HCT116 (cell line): ENCODE measurements around the gene RGN. TPM values are rescaled to one million over a fixed set of nuclear protein-coding genes. Genes with fewer than 3 reads are reported as not detected.

Experiments used
- ATAC-seq: fragments of 200-7000 bp; cut with Tn5 transposase; 2 replicates; pipeline ENCODE4 v1.9.1; 2020; ENCODE audit warnings: mild to moderate bottlenecking, moderate library complexity
- BruUV-seq: library from RNA; stranded (reverse); fragments of 400-500 nt; replicated peaks from 2 replicates; lab custom pipeline; 2021; lab: Mats Ljungman, UMichigan
- CTCF ChIA-PET: fragments of 300-600 bp; sonication (Branson Sonifier 250); formaldehyde crosslinking; loops from one replicate; lab custom pipeline; 2021; ENCODE audit warnings: antibody characterized with exemption; lab: Charles Lee
- POLR2A ChIA-PET: fragments of 300-600, 350-600 bp; sonication (Branson Sonifier 250); formaldehyde crosslinking; loops from one replicate; lab custom pipeline; 2021; ENCODE audit warnings: antibody characterized with exemption; lab: Charles Lee
- RAD21 ChIA-PET, 2 experiments: fragments of 300-600 bp; sonication (Branson Sonifier 250); formaldehyde crosslinking; loops; one replicate each; lab custom pipeline; 2023; ENCODE audit warnings: low total read pairs in 2 of 2; ENCODE audit not compliant: uncharacterized antibody in 2 of 2, unreplicated experiment in 2 of 2, low non-redundant PET in 1 of 2; lab: Charles Lee
- DNase-seq: peaks from one replicate; pipeline ENCODE4 v3.0.0-alpha.2; 2010; ENCODE audit warnings: low read depth, low spot score
- H2AFZ ChIP-seq: fragments of 200-600 bp; shearing (Covaris generic), sonication (generic); 2 replicates; pipeline ENCODE4 v1.6.1; 2017; ENCODE audit warnings: low read depth, mixed run types, mixed read lengths, antibody characterized with exemption, low read length; ENCODE audit not compliant: poor library complexity, severe bottlenecking
- H3K27ac ChIP-seq: 2 replicates; pipeline ENCODE4 v1.5.1; 2012; ENCODE audit warnings: low read depth, low read length
- H3K27me3 ChIP-seq: fragments of 200-600 bp; sonication (generic); 2 replicates; pipeline ENCODE4 v1.6.1; 2016; ENCODE audit warnings: mixed run types, low read length, mixed read lengths; ENCODE audit not compliant: insufficient read depth
- H3K36me3 ChIP-seq, 2 experiments: fragments of 200-500 bp in 1 of 2; fragments of 200-600 bp in 1 of 2; sonication (Bioruptor generic) in 1 of 2; sonication (generic) in 1 of 2; 2 replicates each; pipeline versions ENCODE4 v1.5.1 to v1.6.1; 2014 to 2016; ENCODE audit warnings: low read length in 2 of 2, inconsistent platforms in 1 of 2, mixed read lengths in 1 of 2, mixed run types in 1 of 2; ENCODE audit not compliant: insufficient read depth in 2 of 2, control insufficient read depth in 1 of 2
- H3K4me1 ChIP-seq, 2 experiments: fragments of 200-600 bp in 1 of 2; sonication (generic) in 1 of 2; 2 replicates each; pipeline versions ENCODE4 v1.5.1 to v1.6.1; 2012 to 2017; ENCODE audit warnings: low read length in 2 of 2, inconsistent platforms in 1 of 2, mild to moderate bottlenecking in 1 of 2, mixed read lengths in 1 of 2, mixed run types in 1 of 2, moderate library complexity in 1 of 2; ENCODE audit not compliant: insufficient read depth in 2 of 2, control insufficient read depth in 1 of 2
- H3K4me2 ChIP-seq: fragments of 200-600 bp; sonication (generic); 2 replicates; pipeline ENCODE4 v1.6.1; 2017; ENCODE audit warnings: mixed run types, low read length, mixed read lengths
- H3K4me3 ChIP-seq, 2 experiments: fragments of 200-600 bp in 1 of 2; sonication (generic) in 1 of 2; replicated peaks in 1 of 2; 2 replicates each; pipeline ENCODE4 v1.5.1; 2011 to 2016; ENCODE audit warnings: low read length in 2 of 2, control low read depth in 1 of 2, low read depth in 1 of 2, mild to moderate bottlenecking in 1 of 2, mixed read lengths in 1 of 2, mixed run types in 1 of 2
- H3K79me2 ChIP-seq: fragments of 200-600 bp; sonication (generic); 2 replicates; pipeline ENCODE4 v1.6.1; 2017; ENCODE audit warnings: mild to moderate bottlenecking, mixed run types, low read length, moderate library complexity, mixed read lengths; ENCODE audit not compliant: insufficient read depth
- H3K9ac ChIP-seq: fragments of 200-600 bp; sonication (generic); 2 replicates; pipeline ENCODE4 v1.6.1; 2016; ENCODE audit warnings: low read length, mixed read lengths
- H3K9me2 ChIP-seq: fragments of 200-600 bp; sonication (generic), shearing (Covaris generic); 2 replicates; pipeline ENCODE4 v1.6.1; 2017; ENCODE audit warnings: mixed run types, mild to moderate bottlenecking, moderate library complexity; ENCODE audit not compliant: insufficient read depth
- H3K9me3 ChIP-seq, 2 experiments: fragments of 200-500 bp in 1 of 2; fragments of 200-600 bp in 1 of 2; sonication (Bioruptor generic) in 1 of 2; sonication (generic) in 1 of 2; 2 replicates each; pipeline ENCODE4 v1.6.1; 2014 to 2017; ENCODE audit warnings: low read length in 2 of 2, mixed read lengths in 2 of 2, inconsistent platforms in 1 of 2, low read depth in 1 of 2, mild to moderate bottlenecking in 1 of 2, mixed run types in 1 of 2, moderate library complexity in 1 of 2; ENCODE audit not compliant: control insufficient read depth in 1 of 2, insufficient read depth in 1 of 2
- H4K20me1 ChIP-seq: fragments of 200-600 bp; sonication (generic), shearing (Covaris generic); 2 replicates; pipeline ENCODE4 v1.6.1; 2017; ENCODE audit warnings: mixed run types, mild to moderate bottlenecking, moderate library complexity; ENCODE audit not compliant: insufficient read depth
- EGR1 ChIP-seq: IDR thresholded peaks from 2 replicates; pipeline ENCODE4 v1.6.1; 2012; ENCODE audit warnings: low read depth
- POLR2A ChIP-seq: IDR thresholded peaks from 2 replicates; pipeline ENCODE4 v1.7.0; 2011; ENCODE audit warnings: borderline replicate concordance; ENCODE audit not compliant: insufficient read depth, insufficient read length; ENCODE audit errors: extremely low read depth
- SRF ChIP-seq: IDR thresholded peaks from 2 replicates; pipeline ENCODE4 v1.6.1; 2012; ENCODE audit warnings: low read depth
- TCF7L2 ChIP-seq: IDR thresholded peaks from 2 replicates; pipeline ENCODE4 v1.7.0; 2011; ENCODE audit warnings: borderline replicate concordance, inconsistent platforms; ENCODE audit not compliant: insufficient read depth, insufficient read length; ENCODE audit errors: extremely low read depth
- YY1 ChIP-seq: IDR thresholded peaks from 2 replicates; pipeline ENCODE4 v1.6.1; 2011; ENCODE audit warnings: low read length, low read depth, moderate library complexity, mild to moderate bottlenecking; ENCODE audit not compliant: insufficient replicate concordance; ENCODE audit errors: extremely low read depth
- intact Hi-C: fragments of 100-400 bp; cut with micrococcal nuclease; formaldehyde crosslinking; loops from 2 replicates; pipeline ENCODE4 v1.10.0; 2022
- total RNA-seq: library from RNA; stranded (reverse); gene quantifications from one replicate; pipeline ENCODE4 v1.2.1, GENCODE V29; 2021; ENCODE audit not compliant: unreplicated experiment
- TF ChIP-seq, protein P1 (sequence below): IDR thresholded peaks from 2 replicates; pipeline ENCODE4 v1.6.1; 2012; ENCODE audit warnings: low read depth

The RGN gene
- total RNA-seq, 1 experiment from 2014 or later = not detected

DNA sequence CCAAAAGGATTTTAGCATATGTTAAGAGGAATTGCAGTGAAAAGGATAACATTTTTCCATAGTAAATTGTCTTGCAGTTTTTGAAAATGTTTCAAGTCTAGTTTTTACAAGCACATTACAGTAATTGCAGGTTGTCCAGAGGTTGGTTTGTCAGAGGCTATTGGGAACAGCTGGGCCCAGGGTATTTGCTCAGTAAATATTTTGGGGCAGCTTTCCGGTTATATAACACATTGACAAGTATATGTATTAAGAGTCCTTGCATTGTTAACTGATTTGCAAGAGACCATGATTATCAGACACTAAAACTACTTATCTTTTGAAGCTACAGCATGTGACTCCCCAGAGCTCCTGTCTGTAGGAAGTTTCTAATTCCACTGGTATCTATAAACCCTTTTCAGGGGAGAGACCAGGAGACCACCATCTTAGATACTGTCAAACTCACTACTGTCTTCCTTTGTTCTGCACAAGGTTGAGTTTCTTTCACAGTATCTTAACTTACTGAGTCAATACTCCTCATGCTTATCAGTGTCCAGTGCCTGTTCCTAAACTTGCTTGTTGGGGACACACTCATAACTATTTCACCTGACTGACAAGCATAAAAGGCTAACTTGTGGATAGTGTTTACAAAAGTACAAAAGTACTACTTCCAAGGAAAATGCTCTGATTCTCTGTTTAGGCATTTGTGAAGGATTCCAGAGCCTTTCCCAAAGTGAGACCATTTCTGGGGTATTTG lies 18.9 kb upstream of the RGN start:
- Histone ChIP-seq H3K27me3 (no peaks in the 10 kb centered on the region), H3K27ac (no peak overlapping the region), H3K4me2 (no peak overlapping the region), H4K20me1 (no peaks in the 10 kb centered on the region)
- BruUV-seq = no TSS peak
- no peak for ATAC-seq
- POLR2A ChIA-PET = no interaction called here
- no peak for TF ChIP-seq YY1
- no peak for TF ChIP-seq EGR1
- TF ChIP-seq POLR2A = no peak
- TF ChIP-seq TCF7L2 = no peak
- TF ChIP-seq, protein P1, sequence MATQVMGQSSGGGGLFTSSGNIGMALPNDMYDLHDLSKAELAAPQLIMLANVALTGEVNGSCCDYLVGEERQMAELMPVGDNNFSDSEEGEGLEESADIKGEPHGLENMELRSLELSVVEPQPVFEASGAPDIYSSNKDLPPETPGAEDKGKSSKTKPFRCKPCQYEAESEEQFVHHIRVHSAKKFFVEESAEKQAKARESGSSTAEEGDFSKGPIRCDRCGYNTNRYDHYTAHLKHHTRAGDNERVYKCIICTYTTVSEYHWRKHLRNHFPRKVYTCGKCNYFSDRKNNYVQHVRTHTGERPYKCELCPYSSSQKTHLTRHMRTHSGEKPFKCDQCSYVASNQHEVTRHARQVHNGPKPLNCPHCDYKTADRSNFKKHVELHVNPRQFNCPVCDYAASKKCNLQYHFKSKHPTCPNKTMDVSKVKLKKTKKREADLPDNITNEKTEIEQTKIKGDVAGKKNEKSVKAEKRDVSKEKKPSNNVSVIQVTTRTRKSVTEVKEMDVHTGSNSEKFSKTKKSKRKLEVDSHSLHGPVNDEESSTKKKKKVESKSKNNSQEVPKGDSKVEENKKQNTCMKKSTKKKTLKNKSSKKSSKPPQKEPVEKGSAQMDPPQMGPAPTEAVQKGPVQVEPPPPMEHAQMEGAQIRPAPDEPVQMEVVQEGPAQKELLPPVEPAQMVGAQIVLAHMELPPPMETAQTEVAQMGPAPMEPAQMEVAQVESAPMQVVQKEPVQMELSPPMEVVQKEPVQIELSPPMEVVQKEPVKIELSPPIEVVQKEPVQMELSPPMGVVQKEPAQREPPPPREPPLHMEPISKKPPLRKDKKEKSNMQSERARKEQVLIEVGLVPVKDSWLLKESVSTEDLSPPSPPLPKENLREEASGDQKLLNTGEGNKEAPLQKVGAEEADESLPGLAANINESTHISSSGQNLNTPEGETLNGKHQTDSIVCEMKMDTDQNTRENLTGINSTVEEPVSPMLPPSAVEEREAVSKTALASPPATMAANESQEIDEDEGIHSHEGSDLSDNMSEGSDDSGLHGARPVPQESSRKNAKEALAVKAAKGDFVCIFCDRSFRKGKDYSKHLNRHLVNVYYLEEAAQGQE = no peak
- no peak for TF ChIP-seq SRF
- TF ChIP-seq, all 23 proteins: peak for 0
- intact Hi-C loops = no loop called here
- CTCF ChIA-PET = no interaction called here
- no peak overlapping the region for H3K4me3 ChIP-seq
- no peaks in the 10 kb centered on the region for H3K79me2 ChIP-seq
- RAD21 ChIA-PET = no interaction called here
- no peak for DNase-seq
- H3K9me2 ChIP-seq = no peaks in the 10 kb centered on the region
- H3K4me1 ChIP-seq = no peaks in the 10 kb centered on the region
- H3K9ac ChIP-seq = no peak overlapping the region
- H2AFZ ChIP-seq = no peak overlapping the region
- no peaks in the 10 kb centered on the region for H3K36me3 ChIP-seq
- H3K9me3 ChIP-seq = no peaks in the 10 kb centered on the region
